Gastroesophageal sphincter (tissue), 4 donors: ENCODE results near the gene GRIN1. TPM values are rescaled to one million over a fixed set of nuclear protein-coding genes. Genes with fewer than 3 reads are reported as not detected.
A peak's percentile ranks its signal among the peaks of the same experiment; 100 is the strongest.

Source experiments
- ATAC-seq: fragments of 150-250 bp; one replicate; pipeline ENCODE4 v1.9.1; 2016; ENCODE audit warnings: mild to moderate bottlenecking, moderate library complexity
- H3K27ac ChIP-seq, 4 donors: fragments of 200-600 bp; sonication (generic) in 3 of 4; 1 replicate in 3 of 4; 2 replicates in 1 of 4; pipeline ENCODE4 v1.5.1; 2016 to 2019
- H3K27me3 ChIP-seq: fragments of 200-600 bp; sonication (generic); one replicate; pipeline ENCODE4 v1.5.1; 2019
- H3K36me3 ChIP-seq, 2 donors: fragments of 200-600 bp; sonication (generic); one replicate each; pipeline ENCODE4 v1.5.1; 2019; ENCODE audit warnings: control low read depth in 1 of 2
- H3K4me1 ChIP-seq, 3 donors: fragments of 200-600 bp; sonication (generic); 1 replicate in 2 of 3; 2 replicates in 1 of 3; pipeline ENCODE4 v1.5.1; 2016 to 2019; ENCODE audit warnings: control low read depth in 2 of 3
- H3K4me3 ChIP-seq, 2 donors: fragments of 200-600 bp; sonication (generic); one replicate each; pipeline ENCODE4 v1.5.1; 2019; ENCODE audit warnings: mild to moderate bottlenecking in 1 of 2, moderate library complexity in 1 of 2
- H3K9me3 ChIP-seq, 3 donors: fragments of 200-600 bp; sonication (generic); one replicate each; pipeline ENCODE4 v1.5.1; 2017 to 2019; ENCODE audit warnings: control low read depth in 2 of 3
- EP300 ChIP-seq: sonication (generic); formaldehyde crosslinking; IDR thresholded peaks from one replicate; pipeline ENCODE4 v1.6.1; 2017; ENCODE audit warnings: antibody characterized with exemption, mild to moderate bottlenecking
- POLR2A ChIP-seq, 2 donors: fragments of 450-650 bp; IDR thresholded peaks; one replicate each; pipeline ENCODE4 v1.6.1; 2017; ENCODE audit warnings: antibody characterized with exemption in 2 of 2, mild to moderate bottlenecking in 2 of 2, moderate library complexity in 1 of 2
- POLR2AphosphoS5 ChIP-seq: sonication (generic); formaldehyde crosslinking; IDR thresholded peaks from one replicate; pipeline ENCODE4 v1.6.1; 2017; ENCODE audit warnings: antibody characterized with exemption
- WGBS, 2 donors: methylation state at CpG; one replicate each; pipeline ENCODE4 v1.1.5; 2018; ENCODE audit warnings: low coverage in 1 of 2; 5-methylcytosine and 5-hydroxymethylcytosine counted together
- total RNA-seq, 4 donors: library from RNA; depleted of rRNA; stranded (reverse); fragments of >200 nt; gene quantifications; one replicate each; pipeline ENCODE4 v1.1.0, GENCODE V29; 2016
- TF ChIP-seq, protein P1 (sequence below), 4 experiments: fragments of 200-600 bp in 2 of 4; fragments of 450-650 bp in 2 of 4; sonication (generic) in 1 of 4; IDR thresholded peaks; one replicate each; pipeline ENCODE4 v1.5.1; 2017 to 2019; ENCODE audit warnings: antibody characterized with exemption in 4 of 4, mild to moderate bottlenecking in 2 of 4, moderate library complexity in 2 of 4

The GRIN1 gene
- total RNA-seq, 4 donors from 2014 or later = 0.08 to 0.13 TPM; not detected in 2

DNA sequence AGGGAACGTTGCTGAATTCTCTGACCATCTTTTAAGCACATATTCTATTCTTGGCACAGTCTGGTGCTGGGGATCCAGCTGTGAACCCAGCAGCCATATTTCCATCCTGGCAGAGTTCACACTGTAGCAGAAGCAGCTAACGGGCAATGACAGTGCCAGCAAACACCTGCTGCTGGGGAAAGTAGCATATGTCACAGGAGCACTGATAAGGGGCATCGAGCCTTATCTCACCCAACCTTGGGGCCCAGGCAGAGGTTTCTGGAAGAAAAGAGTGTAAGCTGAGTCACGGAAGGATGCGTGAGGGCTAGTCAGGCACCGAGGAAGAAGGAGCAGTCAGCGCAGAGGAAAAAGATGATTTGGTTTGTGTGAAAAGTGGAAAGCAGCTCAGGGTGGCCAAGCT, 67.6 kb downstream of the GRIN1 start:
- 62 to 78% methylated on average over 6 of the region's 7 CpGs for WGBS, 2 donors
- no peak for ATAC-seq
- H3K4me3 ChIP-seq = peak overlapping the region in 1 of 2 donors; percentile 98

DNA sequence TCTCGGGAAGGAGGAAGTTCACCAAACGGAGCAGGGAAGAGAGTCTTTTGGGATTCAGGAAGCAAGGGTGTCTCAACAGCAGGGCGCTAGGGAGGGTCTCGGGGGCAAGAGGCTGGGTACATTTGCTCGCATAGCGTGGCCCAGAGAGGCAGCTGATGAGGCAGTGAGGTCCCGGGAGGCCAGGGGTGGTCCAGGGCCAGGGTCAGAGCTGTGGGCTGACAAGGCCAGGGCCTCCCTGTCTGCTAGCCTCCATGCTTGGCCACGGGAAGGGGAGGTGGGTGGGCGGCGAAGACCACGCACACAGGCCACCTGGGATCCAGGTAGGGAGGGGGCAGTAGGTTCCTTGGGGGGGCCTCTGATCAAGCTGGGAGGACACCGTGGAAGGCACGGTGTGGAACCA, 72.6 kb downstream of the GRIN1 start:
- Histone ChIP-seq H3K4me1 (peaks cover 1 to 13% (median 4%) of the 10 kb centered on the region in 3 donors), H3K27me3 (no peaks in the 10 kb centered on the region), H3K36me3 (peaks cover 0 to 52% of the 10 kb centered on the region in 2 donors), H3K4me3 (no peak overlapping the region), H3K9me3 (no peaks in the 10 kb centered on the region), H3K27ac (no peak overlapping the region)
- 76 to 82% methylated on average over 2 to 7 of the region's 13 CpGs for WGBS, 2 donors
- TF ChIP-seq, protein P1, sequence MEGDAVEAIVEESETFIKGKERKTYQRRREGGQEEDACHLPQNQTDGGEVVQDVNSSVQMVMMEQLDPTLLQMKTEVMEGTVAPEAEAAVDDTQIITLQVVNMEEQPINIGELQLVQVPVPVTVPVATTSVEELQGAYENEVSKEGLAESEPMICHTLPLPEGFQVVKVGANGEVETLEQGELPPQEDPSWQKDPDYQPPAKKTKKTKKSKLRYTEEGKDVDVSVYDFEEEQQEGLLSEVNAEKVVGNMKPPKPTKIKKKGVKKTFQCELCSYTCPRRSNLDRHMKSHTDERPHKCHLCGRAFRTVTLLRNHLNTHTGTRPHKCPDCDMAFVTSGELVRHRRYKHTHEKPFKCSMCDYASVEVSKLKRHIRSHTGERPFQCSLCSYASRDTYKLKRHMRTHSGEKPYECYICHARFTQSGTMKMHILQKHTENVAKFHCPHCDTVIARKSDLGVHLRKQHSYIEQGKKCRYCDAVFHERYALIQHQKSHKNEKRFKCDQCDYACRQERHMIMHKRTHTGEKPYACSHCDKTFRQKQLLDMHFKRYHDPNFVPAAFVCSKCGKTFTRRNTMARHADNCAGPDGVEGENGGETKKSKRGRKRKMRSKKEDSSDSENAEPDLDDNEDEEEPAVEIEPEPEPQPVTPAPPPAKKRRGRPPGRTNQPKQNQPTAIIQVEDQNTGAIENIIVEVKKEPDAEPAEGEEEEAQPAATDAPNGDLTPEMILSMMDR (IDR thresholded peaks at IDR 0.05) = no peak
- TF ChIP-seq POLR2AphosphoS5 (no peak), EP300 (no peak), POLR2A (IDR thresholded peaks at IDR 0.05) (no peak)
- ATAC-seq = no peak

More for the DNA sequence above, 67.6 kb downstream of the GRIN1 start:
- no peaks in the 10 kb centered on the region for H3K9me3 ChIP-seq
- peaks cover 5 to 56% (median 30%) of the 10 kb centered on the region in 3 donors for H3K4me1 ChIP-seq
- no peaks in the 10 kb centered on the region for H3K27me3 ChIP-seq
- no peak overlapping the region for H3K27ac ChIP-seq
- TF ChIP-seq EP300 = no peak
- TF ChIP-seq POLR2AphosphoS5 = no peak
- no peak for TF ChIP-seq POLR2A (IDR thresholded peaks at IDR 0.05)
- TF ChIP-seq, protein P1 (IDR thresholded peaks at IDR 0.05) = no peak
- H3K36me3 ChIP-seq = peaks cover 0 to 27% of the 10 kb centered on the region in 2 donors

DNA sequence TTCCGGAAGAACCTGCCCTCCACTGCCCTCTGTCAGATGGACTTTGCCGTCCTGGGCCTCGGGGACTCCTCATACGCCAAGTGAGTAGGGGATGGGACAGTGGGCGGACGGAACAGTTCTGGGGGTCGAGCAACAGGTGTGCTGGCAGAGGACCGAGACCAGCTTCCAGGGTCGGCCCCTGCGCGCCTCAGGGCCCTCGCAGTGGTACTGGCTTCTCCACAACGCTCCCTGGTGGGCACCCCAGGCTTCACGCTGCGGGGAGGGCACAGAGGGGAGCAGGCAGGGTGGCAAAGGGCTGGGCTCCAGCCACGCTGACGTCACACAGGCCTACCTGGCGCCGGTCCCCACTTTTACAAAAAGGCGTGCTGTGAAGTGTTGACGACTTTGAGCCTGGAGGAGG, 73.6 kb downstream of the GRIN1 start:
- Histone ChIP-seq H3K9me3 (no peaks in the 10 kb centered on the region), H3K4me3 (no peak overlapping the region), H3K36me3 (peaks cover 0 to 53% of the 10 kb centered on the region in 2 donors), H3K27me3 (no peaks in the 10 kb centered on the region), H3K4me1 (peaks cover 0 to 9% (median under 1%) of the 10 kb centered on the region in 3 donors), H3K27ac (no peak overlapping the region)
- ATAC-seq = no peak
- no CpG with 5 or more reads among the region's 21 CpGs for WGBS, 2 donors
- TF ChIP-seq POLR2AphosphoS5 (no peak), EP300 (no peak), POLR2A (IDR thresholded peaks at IDR 0.05) (no peak)
- TF ChIP-seq, protein P1 (IDR thresholded peaks at IDR 0.05) = no peak

DNA sequence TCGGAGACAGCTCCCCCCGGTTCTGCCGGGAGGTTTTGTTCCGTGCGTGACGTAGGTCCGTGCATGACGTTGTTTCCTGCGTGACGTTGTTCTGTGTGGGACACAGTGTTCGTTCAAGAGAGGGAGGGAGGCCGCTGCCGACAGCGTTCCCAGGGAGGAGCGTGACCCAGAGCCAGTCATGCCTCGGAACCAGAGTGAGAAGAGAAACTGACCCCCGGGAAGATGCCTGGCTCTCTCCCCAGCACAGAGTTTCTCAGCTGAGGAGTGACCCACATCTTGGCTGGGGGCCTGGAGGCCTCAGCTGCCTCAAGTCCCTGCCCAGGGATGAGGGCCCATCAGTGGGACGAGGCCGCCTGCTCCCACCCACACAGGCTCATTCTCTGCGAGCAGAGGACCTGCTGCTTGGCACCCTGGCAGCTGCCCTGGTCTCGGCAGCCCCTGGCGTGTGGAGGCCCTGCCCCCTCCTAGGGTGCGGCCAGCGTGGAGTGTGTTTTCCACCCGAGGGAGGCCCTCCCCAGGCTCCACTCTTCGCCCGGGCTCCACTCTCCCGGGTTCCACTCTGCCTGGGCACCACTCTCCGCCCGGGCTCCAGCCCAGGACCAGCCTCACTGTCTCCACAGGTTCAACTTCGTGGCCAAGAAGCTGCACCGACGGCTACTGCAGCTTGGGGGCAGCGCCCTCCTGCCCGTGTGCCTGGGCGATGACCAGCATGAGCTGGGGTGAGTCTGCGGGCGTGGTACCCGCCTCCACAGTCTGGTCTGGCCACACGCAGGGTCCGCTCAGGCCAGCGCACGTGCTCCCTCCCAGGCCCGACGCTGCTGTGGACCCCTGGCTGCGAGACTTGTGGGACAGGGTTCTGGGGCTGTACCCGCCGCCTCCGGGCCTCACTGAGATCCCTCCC, 74.5 kb downstream of the GRIN1 start:
- TF ChIP-seq, protein P1 (IDR thresholded peaks at IDR 0.05) = no peak
- TF ChIP-seq POLR2AphosphoS5 (no peak), EP300 (no peak), POLR2A (IDR thresholded peaks at IDR 0.05) (no peak)
- Histone ChIP-seq H3K36me3 (peaks cover 0 to 49% of the 10 kb centered on the region in 2 donors), H3K9me3 (no peaks in the 10 kb centered on the region), H3K4me3 (no peak overlapping the region), H3K27me3 (no peaks in the 10 kb centered on the region), H3K4me1 (peaks cover 0 to 15% (median 3%) of the 10 kb centered on the region in 3 donors), H3K27ac (no peak overlapping the region)
- 83% methylated on average over 12 of the region's 49 CpGs; no CpG with 5 or more reads in 1 of the 2 donors for WGBS, 2 donors
- ATAC-seq = no peak
